DOHH2 (cell line): Measurements from ENCODE around the gene PCDH9.

Experiments
- CTCF ChIP-seq: fragments of 200-600 bp; sonication (generic); IDR thresholded peaks from one replicate; pipeline ENCODE4 v1.5.1; 2014; ENCODE audit warnings: antibody characterized with exemption, mild to moderate bottlenecking, low read depth, low read length; ENCODE audit not compliant: poor library complexity, severe bottlenecking
- EZH2phosphoT487 ChIP-seq: fragments of 200-600 bp; sonication (generic); IDR thresholded peaks from 2 replicates; pipeline ENCODE4 v1.6.1; 2017; ENCODE audit warnings: borderline replicate concordance, mild to moderate bottlenecking, antibody characterized with exemption, low read length, moderate library complexity, mixed read lengths

- TF ChIP-seq CTCF, result no peak
- no peak for TF ChIP-seq EZH2phosphoT487
These were observed 683.4 kb downstream of the PCDH9 start for GRCh38 chr13:66546534-66547379.
